Tibial nerve (tissue), 4 donors: Measurements from ENCODE around the gene EMP2. TPM values are rescaled to one million over a fixed set of nuclear protein-coding genes. Genes with fewer than 3 reads are reported as not detected.
"Not testable (repeated sequence)": the region's sequence is repeated elsewhere in the genome, so short reads cannot be mapped to it uniquely, and the experiment has no call there.

Experiments
- DNase-seq, 2 donors: peaks; one replicate each; pipeline ENCODE4 v3.0.0-alpha.2; 2019; ENCODE audit warnings: low spot score in 2 of 2
- H3K27ac ChIP-seq, 4 donors: fragments of 200-600 bp; sonication (generic) in 3 of 4; one replicate each; pipeline ENCODE4 v1.5.1; 2017 to 2019; ENCODE audit warnings: mild to moderate bottlenecking in 1 of 4
- H3K27me3 ChIP-seq, 2 donors: fragments of 200-600 bp; sonication (generic) in 1 of 2; one replicate each; pipeline versions ENCODE4 v1.5.1 to v1.6.0; 2017 to 2019
- H3K36me3 ChIP-seq, 3 donors: fragments of 200-600 bp; sonication (generic); one replicate each; pipeline ENCODE4 v1.5.1; 2018 to 2019
- H3K4me1 ChIP-seq, 4 donors: fragments of 200-600 bp; sonication (generic) in 3 of 4; one replicate each; pipeline ENCODE4 v1.5.1; 2017 to 2019
- H3K4me3 ChIP-seq, 4 donors: fragments of 200-600 bp; sonication (generic) in 3 of 4; one replicate each; pipeline ENCODE4 v1.5.1; 2017 to 2019; ENCODE audit warnings: mild to moderate bottlenecking in 1 of 4, moderate library complexity in 1 of 4
- H3K9me3 ChIP-seq, 4 donors: fragments of 200-600 bp; sonication (generic) in 3 of 4; one replicate each; pipeline ENCODE4 v1.5.1; 2017 to 2019
- EP300 ChIP-seq, 2 donors: sonication (generic); formaldehyde crosslinking; IDR thresholded peaks; one replicate each; pipeline ENCODE4 v1.6.1; 2017; ENCODE audit warnings: antibody characterized with exemption in 2 of 2, mild to moderate bottlenecking in 1 of 2
- POLR2A ChIP-seq, 2 donors: fragments of 450-650 bp; IDR thresholded peaks; one replicate each; pipeline ENCODE4 v1.6.1; 2017; ENCODE audit warnings: antibody characterized with exemption in 2 of 2, mild to moderate bottlenecking in 2 of 2, moderate library complexity in 2 of 2
- WGBS, 2 donors: methylation state at CpG; one replicate each; pipeline ENCODE4 v1.1.5; 2018; 5-methylcytosine and 5-hydroxymethylcytosine counted together
- total RNA-seq, 4 donors: library from RNA; depleted of rRNA; stranded (reverse); fragments of >200 nt; gene quantifications; one replicate each; pipeline ENCODE4 v1.1.0, GENCODE V29; 2016
- TF ChIP-seq, protein P1 (sequence below), 5 experiments: fragments of 200-600 bp in 3 of 5; fragments of 450-650 bp in 2 of 5; sonication (generic) in 3 of 5; IDR thresholded peaks; one replicate each; pipeline ENCODE4 v1.5.1; 2016 to 2019; ENCODE audit warnings: antibody characterized with exemption in 5 of 5, mild to moderate bottlenecking in 3 of 5, moderate library complexity in 2 of 5

The EMP2 gene
- total RNA-seq, 4 donors from 2014 or later: 60.5 to 72.1 (median 65.5) TPM

GRCh38 chr16:10537946-10538345 lies 42.5 kb downstream of the EMP2 start:
- Histone ChIP-seq H3K27ac (no peak overlapping the region), H3K4me3 (no peak overlapping the region), H3K9me3 (no peaks in the 10 kb centered on the region), H3K36me3 (peaks cover 4 to 80% (median 6%) of the 10 kb centered on the region in 3 donors), H3K27me3 (no peaks in the 10 kb centered on the region), H3K4me1 (peaks cover 0 to 12% (median 0%) of the 10 kb centered on the region in 4 donors)
- 89 to 92% methylated on average over 15 of the region's 15 CpGs for WGBS, 2 donors
- TF ChIP-seq EP300 (IDR thresholded peaks at IDR 0.05) (no peak), POLR2A (IDR thresholded peaks at IDR 0.05) (no peak)
- TF ChIP-seq, protein P1, sequence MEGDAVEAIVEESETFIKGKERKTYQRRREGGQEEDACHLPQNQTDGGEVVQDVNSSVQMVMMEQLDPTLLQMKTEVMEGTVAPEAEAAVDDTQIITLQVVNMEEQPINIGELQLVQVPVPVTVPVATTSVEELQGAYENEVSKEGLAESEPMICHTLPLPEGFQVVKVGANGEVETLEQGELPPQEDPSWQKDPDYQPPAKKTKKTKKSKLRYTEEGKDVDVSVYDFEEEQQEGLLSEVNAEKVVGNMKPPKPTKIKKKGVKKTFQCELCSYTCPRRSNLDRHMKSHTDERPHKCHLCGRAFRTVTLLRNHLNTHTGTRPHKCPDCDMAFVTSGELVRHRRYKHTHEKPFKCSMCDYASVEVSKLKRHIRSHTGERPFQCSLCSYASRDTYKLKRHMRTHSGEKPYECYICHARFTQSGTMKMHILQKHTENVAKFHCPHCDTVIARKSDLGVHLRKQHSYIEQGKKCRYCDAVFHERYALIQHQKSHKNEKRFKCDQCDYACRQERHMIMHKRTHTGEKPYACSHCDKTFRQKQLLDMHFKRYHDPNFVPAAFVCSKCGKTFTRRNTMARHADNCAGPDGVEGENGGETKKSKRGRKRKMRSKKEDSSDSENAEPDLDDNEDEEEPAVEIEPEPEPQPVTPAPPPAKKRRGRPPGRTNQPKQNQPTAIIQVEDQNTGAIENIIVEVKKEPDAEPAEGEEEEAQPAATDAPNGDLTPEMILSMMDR (IDR thresholded peaks at IDR 0.05): no peak
- no peak for DNase-seq

DNA sequence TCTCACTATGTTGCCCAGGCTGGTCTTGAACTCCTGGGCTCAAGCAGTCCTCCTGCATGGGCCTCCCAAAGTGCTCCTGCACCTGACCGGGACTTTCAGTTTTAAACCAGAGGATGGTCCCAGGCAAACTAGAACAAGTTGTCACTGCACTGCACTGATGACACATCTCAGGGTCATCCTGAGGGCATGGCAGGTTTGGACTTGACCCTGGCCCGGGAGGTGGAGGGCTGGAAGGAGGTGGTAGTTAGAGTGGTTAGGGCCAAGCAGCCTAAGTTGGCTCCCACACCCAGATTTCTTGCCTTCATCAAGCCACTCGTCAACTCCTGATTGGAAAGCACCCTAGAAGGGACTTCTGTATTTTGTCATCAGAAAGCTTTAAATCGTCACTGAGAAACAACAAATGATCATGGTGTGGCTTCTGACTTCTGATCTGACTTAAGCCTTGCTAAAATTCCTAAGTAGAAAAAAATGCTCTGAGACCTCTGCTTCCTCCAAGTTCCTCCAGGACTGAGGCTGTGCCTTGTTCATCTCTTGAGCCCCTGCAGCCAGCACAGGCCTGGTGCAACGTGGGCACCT lies 43.5 kb downstream of the EMP2 start:
- Histone ChIP-seq H3K27me3 (no peaks in the 10 kb centered on the region), H3K36me3 (peaks cover 4 to 84% (median 6%) of the 10 kb centered on the region in 3 donors), H3K4me3 (no peak overlapping the region), H3K9me3 (no peaks in the 10 kb centered on the region), H3K4me1 (peaks cover 0 to 13% (median 0%) of the 10 kb centered on the region in 4 donors), H3K27ac (no peak overlapping the region)
- DNase-seq: no peak
- TF ChIP-seq POLR2A (IDR thresholded peaks at IDR 0.05): no peak
- no peak for TF ChIP-seq EP300 (IDR thresholded peaks at IDR 0.05)
- 80 to 83% methylated on average over 5 of the region's 5 CpGs for WGBS, 2 donors

- not testable (repeated sequence) for DNase-seq, H3K4me3 ChIP-seq, H3K27me3 ChIP-seq, H3K9me3 ChIP-seq, H3K4me1 ChIP-seq, H3K27ac ChIP-seq
- peaks cover 4 to 90% (median 6%) of the 10 kb centered on the region in 3 donors for H3K36me3 ChIP-seq
- WGBS, 2 donors: 88 to 94% methylated on average over 6 of the region's 6 CpGs
Measured at GRCh38 chr16:10536328-10536727, 44.1 kb downstream of the EMP2 start.

- H3K27ac ChIP-seq: no peak overlapping the region
- DNase-seq: no peak
- H3K4me1 ChIP-seq: peaks cover 0 to 4% (median 0%) of the 10 kb centered on the region in 4 donors
- no peaks in the 10 kb centered on the region for H3K27me3 ChIP-seq
- H3K4me3 ChIP-seq: no peak overlapping the region
- no peaks in the 10 kb centered on the region for H3K9me3 ChIP-seq
- no peak for TF ChIP-seq POLR2A (IDR thresholded peaks at IDR 0.05)
- TF ChIP-seq, protein P1 (IDR thresholded peaks at IDR 0.05): no peak
- TF ChIP-seq EP300 (IDR thresholded peaks at IDR 0.05): no peak
- H3K36me3 ChIP-seq: peaks cover 4 to 94% (median 6%) of the 10 kb centered on the region in 3 donors
- WGBS, 2 donors: 89 to 94% methylated on average over 10 of the region's 10 CpGs
Measured at GRCh38 chr16:10535461-10535860, 44.9 kb downstream of the EMP2 start.

GRCh38 chr16:10534748-10535147 lies 45.6 kb downstream of the EMP2 start:
- Histone ChIP-seq H3K27me3 (no peaks in the 10 kb centered on the region), H3K9me3 (no peaks in the 10 kb centered on the region), H3K4me1 (peaks cover 0 to 4% (median 0%) of the 10 kb centered on the region in 4 donors), H3K4me3 (no peak overlapping the region), H3K27ac (no peak overlapping the region), H3K36me3 (peaks cover 4 to 96% (median 6%) of the 10 kb centered on the region in 3 donors)
- DNase-seq: no peak
- TF ChIP-seq POLR2A (IDR thresholded peaks at IDR 0.05) (no peak), EP300 (IDR thresholded peaks at IDR 0.05) (no peak)
- TF ChIP-seq, protein P1 (IDR thresholded peaks at IDR 0.05): no peak
- 93 to 97% methylated on average over 5 of the region's 5 CpGs for WGBS, 2 donors

- 77 to 89% methylated on average over 4 of the region's 4 CpGs for WGBS, 2 donors
- not testable (repeated sequence) for DNase-seq, H3K4me3 ChIP-seq, H3K27me3 ChIP-seq, H3K9me3 ChIP-seq, H3K4me1 ChIP-seq
- peaks cover 4 to 94% (median 6%) of the 10 kb centered on the region in 3 donors for H3K36me3 ChIP-seq
- peak overlapping the region in 2 of 4 donors; percentile 36 to 55 for H3K27ac ChIP-seq
Measured at GRCh38 chr16:10533612-10534011, 46.8 kb downstream of the EMP2 start.
